SK-N-SH treated with all-trans-retinoic acid at 6 μM for 48 hours (cell line): ENCODE data around the gene MYO3B.

Experiments
- BACH2 ChIP-seq: fragments of 250-450 bp; sonication (Bioruptor Pico); IDR thresholded peaks from 2 replicates; pipeline ENCODE4 v1.9.0; 2021; ENCODE audit warnings: mild to moderate bottlenecking, borderline replicate concordance
- CREB5 ChIP-seq: fragments of 250-450 bp; sonication (Bioruptor Pico); IDR thresholded peaks from 2 replicates; pipeline ENCODE4 v1.5.1; 2020; ENCODE audit warnings: low read depth, mild to moderate bottlenecking, moderate library complexity
- ISL1 ChIP-seq: fragments of 250-450 bp; sonication (Bioruptor Pico); IDR thresholded peaks from 2 replicates; pipeline ENCODE4 v2.1.2; 2022; ENCODE audit warnings: mild to moderate bottlenecking, moderate library complexity
- PATZ1 ChIP-seq: fragments of 250-450 bp; sonication (Bioruptor Pico); IDR thresholded peaks from 2 replicates; pipeline ENCODE4 v1.8.0; 2020; ENCODE audit warnings: mild to moderate bottlenecking, moderate library complexity, borderline replicate concordance
- RARB ChIP-seq: fragments of 250-450 bp; sonication (Bioruptor Pico); IDR thresholded peaks from 2 replicates; pipeline ENCODE4 v1.8.0; 2021; ENCODE audit warnings: mild to moderate bottlenecking, moderate library complexity
- SNAI2 ChIP-seq: fragments of 250-450 bp; sonication (Bioruptor Pico); IDR thresholded peaks from 2 replicates; pipeline ENCODE4 v1.5.0; 2020; ENCODE audit warnings: mild to moderate bottlenecking, moderate library complexity
- TSHZ2 ChIP-seq: fragments of 250-450 bp; sonication (Bioruptor Pico); IDR thresholded peaks from 2 replicates; pipeline ENCODE4 v1.5.0; 2020; ENCODE audit warnings: mild to moderate bottlenecking, moderate library complexity
- ZC3H10 ChIP-seq: fragments of 250-450 bp; sonication (Bioruptor Pico); IDR thresholded peaks from 2 replicates; pipeline ENCODE4 v1.5.1; 2021; ENCODE audit warnings: mild to moderate bottlenecking, moderate library complexity

GRCh38 chr2:170680172-170680941, 502.4 kb downstream of the MYO3B start:
- TF ChIP-seq RARB (CRISPR knock-in tag) (no peak), TSHZ2 (no peak), PATZ1 (no peak), ISL1 (no peak), ZC3H10 (CRISPR knock-in tag) (no peak), SNAI2 (CRISPR knock-in tag) (no peak), BACH2 (no peak), CREB5 (no peak)
